B cell (primary cell): ENCODE measurements around the gene CTDSP2. TPM values are rescaled to one million over a fixed set of nuclear protein-coding genes. Genes with fewer than 3 reads are reported as not detected.
A peak's percentile ranks its signal among the peaks of the same experiment; 100 is the strongest.

Experiments used
- ATAC-seq: fragments of 200-7000 bp; cut with Tn5 transposase; one replicate; pipeline ENCODE4 v1.10.0; 2021; ENCODE audit warnings: low read depth, mild to moderate bottlenecking, moderate number of reproducible peaks, moderate library complexity
- CTCF ChIA-PET: fragments of 350-600 bp; sonication (Branson Sonifier 250); formaldehyde crosslinking; loops from one replicate; lab custom pipeline; 2021; ENCODE audit warnings: antibody characterized with exemption, inconsistent platforms; lab: Charles Lee
- POLR2A ChIA-PET: fragments of 350-600 bp; sonication (Branson Sonifier 250); formaldehyde crosslinking; loops from one replicate; lab custom pipeline; 2021; ENCODE audit warnings: antibody characterized with exemption; lab: Charles Lee
- DNase-seq: peaks from one replicate; pipeline ENCODE4 v3.0.0; 2013
- H2AFZ ChIP-seq: 2 replicates; pipeline ENCODE4 v1.6.1; 2012; ENCODE audit warnings: mild to moderate bottlenecking, low read depth, low read length; ENCODE audit not compliant: insufficient read depth, poor library complexity, severe bottlenecking
- H3K27ac ChIP-seq, 2 donors: 1 replicate in 1 of 2; 2 replicates in 1 of 2; pipeline ENCODE4 v1.5.1; 2012 to 2013; ENCODE audit warnings: low read length in 2 of 2, mild to moderate bottlenecking in 2 of 2, moderate library complexity in 1 of 2
- H3K27me3 ChIP-seq, 4 experiments: fragments of 200-600 bp in 1 of 4; sonication (generic) in 1 of 4; replicated peaks in 1 of 4; 1 replicate in 2 of 4; 2 replicates in 2 of 4; pipeline versions ENCODE4 v1.6.1 to v1.7.0; 2013 to 2016; ENCODE audit warnings: low read length in 3 of 4, mild to moderate bottlenecking in 2 of 4, mixed read lengths in 1 of 4, moderate library complexity in 1 of 4; ENCODE audit not compliant: insufficient read depth in 4 of 4, control insufficient read depth in 3 of 4; ENCODE audit errors: control extremely low read depth in 1 of 4
- H3K36me3 ChIP-seq, 2 experiments: replicated peaks in 1 of 2; 1 replicate in 1 of 2; 2 replicates in 1 of 2; pipeline versions ENCODE4 v1.6.1 to v1.7.1; 2013; ENCODE audit warnings: low read length in 1 of 2; ENCODE audit not compliant: insufficient read depth in 2 of 2, control insufficient read depth in 1 of 2; ENCODE audit errors: control extremely low read depth in 1 of 2, extremely low read depth in 1 of 2
- H3K4me1 ChIP-seq, 2 donors: fragments of 200-600 bp in 1 of 2; sonication (generic) in 1 of 2; 1 replicate in 1 of 2; 2 replicates in 1 of 2; pipeline versions ENCODE4 v1.5.1 to v1.6.1; 2013 to 2017; ENCODE audit warnings: low read length in 2 of 2; ENCODE audit not compliant: control insufficient read depth in 2 of 2, insufficient read depth in 2 of 2
- H3K4me2 ChIP-seq: replicated peaks from 2 replicates; pipeline ENCODE3; 2012; ENCODE audit warnings: mild to moderate bottlenecking, low read depth, low read length; ENCODE audit not compliant: poor library complexity, severe bottlenecking
- H3K4me3 ChIP-seq, 5 experiments: fragments of 200-600 bp in 1 of 5; sonication (generic) in 1 of 5; 1 replicate in 3 of 5; 2 replicates in 2 of 5; pipeline versions ENCODE4 v1.5.1 to v1.7.0; 2011 to 2016; ENCODE audit warnings: low read length in 4 of 5, mild to moderate bottlenecking in 4 of 5, low read depth in 2 of 5, control low read depth in 1 of 5, moderate library complexity in 1 of 5; ENCODE audit not compliant: insufficient read depth in 1 of 5; ENCODE audit errors: control extremely low read depth in 1 of 5, extremely low read depth in 1 of 5
- H3K79me2 ChIP-seq: fragments of 200-600 bp; sonication (generic); one replicate; pipeline ENCODE4 v1.6.0; 2016; ENCODE audit warnings: low read length; ENCODE audit not compliant: control insufficient read depth, insufficient read depth
- H3K9ac ChIP-seq: fragments of 200-600 bp; sonication (generic); 2 replicates; pipeline ENCODE4 v1.6.1; 2017; ENCODE audit warnings: mild to moderate bottlenecking, low read length, moderate library complexity
- H3K9me3 ChIP-seq, 3 donors: one replicate each; pipeline versions ENCODE4 v1.6.1 to v1.7.1; 2013; ENCODE audit warnings: low read length in 2 of 3; ENCODE audit not compliant: control insufficient read depth in 2 of 3, insufficient read depth in 1 of 3; ENCODE audit errors: control extremely low read depth in 1 of 3
- H4K20me1 ChIP-seq: 2 replicates; pipeline ENCODE4 v1.6.0; 2012; ENCODE audit warnings: mild to moderate bottlenecking, low read length; ENCODE audit not compliant: insufficient read depth, control insufficient read depth, poor library complexity, severe bottlenecking
- H3K27ac Mint-ChIP-seq: one replicate; pipeline ENCODE4 v1.8.0; 2021; ENCODE audit warnings: mixed read lengths
- H3K27me3 Mint-ChIP-seq: one replicate; pipeline ENCODE4 v1.8.0; 2021; ENCODE audit warnings: mixed read lengths
- H3K4me1 Mint-ChIP-seq: one replicate; pipeline ENCODE4 v1.8.0; 2021; ENCODE audit warnings: mixed read lengths
- H3K4me3 Mint-ChIP-seq: one replicate; pipeline ENCODE4 v1.8.0; 2021; ENCODE audit warnings: mixed read lengths
- H3K9me3 Mint-ChIP-seq: one replicate; pipeline ENCODE4 v1.8.0; 2022; ENCODE audit warnings: mixed read lengths; ENCODE audit not compliant: insufficient read depth
- CTCF ChIP-seq: fragments of 200-600 bp; IDR thresholded peaks from one replicate; pipeline ENCODE4 v1.8.0; 2022; ENCODE audit warnings: antibody characterized with exemption, mild to moderate bottlenecking
- EZH2 ChIP-seq: IDR thresholded peaks from 2 replicates; pipeline ENCODE4 v1.6.1; 2012; ENCODE audit warnings: borderline replicate concordance, low read depth, mild to moderate bottlenecking, moderate library complexity, low read length; ENCODE audit not compliant: insufficient read depth, poor library complexity, severe bottlenecking
- WGBS: methylation state at CpG from one replicate; pipeline ENCODE4 v1.1.5; 2013; ENCODE audit warnings: missing lambda C conversion rate; ENCODE audit not compliant: insufficient coverage; 5-methylcytosine and 5-hydroxymethylcytosine counted together
- intact Hi-C: fragments of 100-400 bp; cut with micrococcal nuclease; formaldehyde crosslinking; loops from one replicate; pipeline ENCODE4 v1.10.0; 2022
- polyA plus RNA-seq: library from polyadenylated mRNA; depleted of rRNA; stranded (reverse); fragments of >200 nt; gene quantifications from 2 replicates; pipeline ENCODE4 v1.2.3, GENCODE V29; 2012
- total RNA-seq, 2 donors: library from RNA; stranded (reverse); fragments of 120-200 nt in 1 of 2; gene quantifications; 1 replicate in 1 of 2; 2 replicates in 1 of 2; pipeline versions ENCODE4 v1.2.3 to v1.2.4, GENCODE V29; 2013 to 2022

Gene CTDSP2
- total and polyA plus RNA-seq, 2 donors (not counting 1 experiment from before 2014, with no cell fraction given) = 99.1 to 209 TPM

- H3K4me1 ChIP-seq = no peaks in the 10 kb centered on the region
- POLR2A ChIA-PET = no interaction called here
- Mint-ChIP-seq H3K4me3 (no peak overlapping the region), H3K9me3 (no peaks in the 10 kb centered on the region), H3K4me1 (no peaks in the 10 kb centered on the region), H3K27me3 (no peaks in the 10 kb centered on the region), H3K27ac (no peak overlapping the region)
- no peaks in the 10 kb centered on the region for H3K9me3 ChIP-seq
- H3K79me2 ChIP-seq = no peaks in the 10 kb centered on the region
- H3K4me2 ChIP-seq = no peak overlapping the region
- ATAC-seq = no peak
- no peak overlapping the region for H2AFZ ChIP-seq
- H3K36me3 ChIP-seq = peaks cover 0 to 10% of the 10 kb centered on the region in 2 experiments
- TF ChIP-seq CTCF = no peak
- no peak for TF ChIP-seq EZH2
- H3K9ac ChIP-seq = no peak overlapping the region
- no CpG with 5 or more reads among the region's 5 CpGs for WGBS
- H4K20me1 ChIP-seq = peaks cover 6% of the 10 kb centered on the region
- no peak overlapping the region for H3K27ac ChIP-seq
- CTCF ChIA-PET = interaction anchor here (2.3 to 2.7 kb wide), 2 partner anchors 13 to 16 kb away, joined by 9 read pairs; no protein-coding TSS in a partner anchor
- DNase-seq = no peak
- H3K27me3 ChIP-seq = no peaks in the 10 kb centered on the region
- intact Hi-C loops = no loop called here
- no peak overlapping the region for H3K4me3 ChIP-seq
These were observed 29.7 kb downstream of the CTDSP2 start for GRCh38 chr12:57816855-57817151.

GRCh38 chr12:57816001-57816854 is 30.3 kb downstream of the CTDSP2 start:
- no peak overlapping the region for H3K27ac ChIP-seq
- ChIA-PET POLR2A (no interaction called here), CTCF (interaction anchor here (0.7 kb wide), 1 partner anchor 20 kb away, joined by 4 read pairs; no protein-coding TSS in a partner anchor)
- no peak overlapping the region for H2AFZ ChIP-seq
- no peak overlapping the region for H3K9ac ChIP-seq
- no peaks in the 10 kb centered on the region for H3K9me3 Mint-ChIP-seq
- ATAC-seq (no peak), DNase-seq (no peak)
- H3K27me3 Mint-ChIP-seq = no peaks in the 10 kb centered on the region
- no peaks in the 10 kb centered on the region for H3K27me3 ChIP-seq
- 88% methylated on average over 2 of the region's 3 CpGs for WGBS
- no peaks in the 10 kb centered on the region for H3K79me2 ChIP-seq
- peaks cover 3% of the 10 kb centered on the region for H4K20me1 ChIP-seq
- no peaks in the 10 kb centered on the region for H3K4me1 Mint-ChIP-seq
- no peaks in the 10 kb centered on the region for H3K9me3 ChIP-seq
- H3K27ac Mint-ChIP-seq = peak overlapping the region; percentile 32
- no peak overlapping the region for H3K4me3 Mint-ChIP-seq
- H3K4me2 ChIP-seq = no peak overlapping the region
- no peak overlapping the region for H3K4me3 ChIP-seq
- H3K4me1 ChIP-seq = no peaks in the 10 kb centered on the region
- H3K36me3 ChIP-seq = peaks cover 0 to 4% of the 10 kb centered on the region in 2 experiments
- intact Hi-C loops = no loop called here
- no peak for TF ChIP-seq EZH2
- TF ChIP-seq CTCF = no peak
